Measurements from ENCODE around the gene FGF14.

The FGF14 gene

GRCh38 chr13:101714195-101714594 is 687.7 kb downstream of the FGF14 start:
- no peak overlapping the region for H2BK12ac ChIP-seq (ENCODE audit: low read length)
- no peaks in the 10 kb centered on the region for H3K27me3 ChIP-seq (ENCODE audit: control insufficient read depth in 3 of 3, insufficient read depth in 3 of 3, low read depth in 1 of 3, low read length in 3 of 3)
- H3K27ac ChIP-seq (replicated peaks; ENCODE audit: low read length): no peak overlapping the region
- no peak overlapping the region for H4K91ac ChIP-seq (ENCODE audit: low read depth, low read length, poor library complexity)
- no peaks in the 10 kb centered on the region for H3K36me3 ChIP-seq (replicated peaks in 1 of 2; ENCODE audit: control insufficient read depth in 2 of 2, insufficient read depth in 2 of 2, low read length in 2 of 2)
- DNase-seq (ENCODE audit: low spot score): no peak
- no peak overlapping the region for H3K4me2 ChIP-seq (ENCODE audit: insufficient read depth, low read length, poor library complexity, severe bottlenecking)
- H2AFZ ChIP-seq (ENCODE audit: low read length): no peak overlapping the region
- no peaks in the 10 kb centered on the region for H3K79me1 ChIP-seq (ENCODE audit: low read depth, low read length)
- H2AK5ac ChIP-seq (ENCODE audit: low read depth, low read length): no peak overlapping the region
- H3K4me3 ChIP-seq (ENCODE audit: low read length in 2 of 2): no peak overlapping the region
- H4K8ac ChIP-seq (ENCODE audit: low read depth, low read length): no peak overlapping the region
- no CpG with 5 or more reads among the region's 3 CpGs for WGBS, 2 donors (ENCODE audit: extremely low coverage in 2 of 2, insufficient read length in 2 of 2, insufficient replicate concordance in 1 of 2)
- no peak overlapping the region for H3K18ac ChIP-seq (ENCODE audit: low read length)
- H3K4ac ChIP-seq (ENCODE audit: low read length): no peak overlapping the region
- no peak overlapping the region for H2BK120ac ChIP-seq (ENCODE audit: low read depth, low read length)
- no peak overlapping the region for H3K14ac ChIP-seq (ENCODE audit: low read length)
- H3K9ac ChIP-seq (ENCODE audit: low read depth, low read length, poor library complexity): no peak overlapping the region
- H3K4me1 ChIP-seq (ENCODE audit: control insufficient read depth in 2 of 2, insufficient read depth in 1 of 2, low read depth in 1 of 2, low read length in 2 of 2): no peaks in the 10 kb centered on the region
- no peaks in the 10 kb centered on the region for H3K9me3 ChIP-seq (replicated peaks in 1 of 2; ENCODE audit: control insufficient read depth in 2 of 2, insufficient read depth in 1 of 2, low read depth in 1 of 2, low read length in 2 of 2)
- no peak overlapping the region for H2BK5ac ChIP-seq (ENCODE audit: low read length)
- H2BK15ac ChIP-seq (ENCODE audit: low read length): no peak overlapping the region
- no peak overlapping the region for H3K23ac ChIP-seq (ENCODE audit: low read depth, low read length, poor library complexity)

- Histone ChIP-seq H3K27me3 (ENCODE audit: control insufficient read depth in 3 of 3, insufficient read depth in 3 of 3, low read depth in 1 of 3, low read length in 3 of 3) (no peaks in the 10 kb centered on the region), H2AK5ac (ENCODE audit: low read depth, low read length) (no peak overlapping the region), H4K8ac (ENCODE audit: low read depth, low read length) (no peak overlapping the region), H3K36me3 (replicated peaks in 1 of 2; ENCODE audit: control insufficient read depth in 2 of 2, insufficient read depth in 2 of 2, low read length in 2 of 2) (no peaks in the 10 kb centered on the region), H2BK5ac (ENCODE audit: low read length) (no peak overlapping the region), H2BK120ac (ENCODE audit: low read depth, low read length) (no peak overlapping the region), H3K79me1 (ENCODE audit: low read depth, low read length) (no peaks in the 10 kb centered on the region), H3K4me3 (ENCODE audit: low read length in 2 of 2) (no peak overlapping the region), H2BK12ac (ENCODE audit: low read length) (no peak overlapping the region), H3K4ac (ENCODE audit: low read length) (no peak overlapping the region), H3K23ac (ENCODE audit: low read depth, low read length, poor library complexity) (no peak overlapping the region), H3K4me2 (ENCODE audit: insufficient read depth, low read length, poor library complexity, severe bottlenecking) (no peak overlapping the region), H3K9me3 (replicated peaks in 1 of 2; ENCODE audit: control insufficient read depth in 2 of 2, insufficient read depth in 1 of 2, low read depth in 1 of 2, low read length in 2 of 2) (no peaks in the 10 kb centered on the region), H3K9ac (ENCODE audit: low read depth, low read length, poor library complexity) (no peak overlapping the region), H2BK15ac (ENCODE audit: low read length) (no peak overlapping the region), H3K27ac (replicated peaks; ENCODE audit: low read length) (no peak overlapping the region), H4K91ac (ENCODE audit: low read depth, low read length, poor library complexity) (no peak overlapping the region), H3K4me1 (ENCODE audit: control insufficient read depth in 2 of 2, insufficient read depth in 1 of 2, low read depth in 1 of 2, low read length in 2 of 2) (no peaks in the 10 kb centered on the region), H2AFZ (ENCODE audit: low read length) (no peak overlapping the region), H3K18ac (ENCODE audit: low read length) (no peak overlapping the region), H3K14ac (ENCODE audit: low read length) (no peak overlapping the region)
- DNase-seq (ENCODE audit: low spot score): no peak
- WGBS, 2 donors (ENCODE audit: extremely low coverage in 2 of 2, insufficient read length in 2 of 2, insufficient replicate concordance in 1 of 2): no CpG with 5 or more reads among the region's 2 CpGs
Measured at GRCh38 chr13:101712026-101712348, 689.9 kb downstream of the FGF14 start.

- no peak overlapping the region for H2BK15ac ChIP-seq (ENCODE audit: low read length)
- no peaks in the 10 kb centered on the region for H3K79me1 ChIP-seq (ENCODE audit: low read depth, low read length)
- no CpG with 5 or more reads among the region's 2 CpGs for WGBS, 2 donors (ENCODE audit: extremely low coverage in 2 of 2, insufficient read length in 2 of 2, insufficient replicate concordance in 1 of 2)
- no peak overlapping the region for H3K23ac ChIP-seq (ENCODE audit: low read depth, low read length, poor library complexity)
- H3K9me3 ChIP-seq (replicated peaks in 1 of 2; ENCODE audit: control insufficient read depth in 2 of 2, insufficient read depth in 1 of 2, low read depth in 1 of 2, low read length in 2 of 2): no peaks in the 10 kb centered on the region
- H2AFZ ChIP-seq (ENCODE audit: low read length): no peak overlapping the region
- no peak overlapping the region for H3K14ac ChIP-seq (ENCODE audit: low read length)
- no peaks in the 10 kb centered on the region for H3K4me1 ChIP-seq (ENCODE audit: control insufficient read depth in 2 of 2, insufficient read depth in 1 of 2, low read depth in 1 of 2, low read length in 2 of 2)
- H3K18ac ChIP-seq (ENCODE audit: low read length): no peak overlapping the region
- no peak overlapping the region for H4K8ac ChIP-seq (ENCODE audit: low read depth, low read length)
- no peaks in the 10 kb centered on the region for H3K36me3 ChIP-seq (replicated peaks in 1 of 2; ENCODE audit: control insufficient read depth in 2 of 2, insufficient read depth in 2 of 2, low read length in 2 of 2)
- no peak overlapping the region for H2BK12ac ChIP-seq (ENCODE audit: low read length)
- H3K4me3 ChIP-seq (ENCODE audit: low read length in 2 of 2): no peak overlapping the region
- H3K27me3 ChIP-seq (ENCODE audit: control insufficient read depth in 3 of 3, insufficient read depth in 3 of 3, low read depth in 1 of 3, low read length in 3 of 3): no peaks in the 10 kb centered on the region
- DNase-seq (ENCODE audit: low spot score): no peak
- no peak overlapping the region for H2AK5ac ChIP-seq (ENCODE audit: low read depth, low read length)
- no peak overlapping the region for H3K9ac ChIP-seq (ENCODE audit: low read depth, low read length, poor library complexity)
- no peak overlapping the region for H4K91ac ChIP-seq (ENCODE audit: low read depth, low read length, poor library complexity)
- H2BK5ac ChIP-seq (ENCODE audit: low read length): no peak overlapping the region
- no peak overlapping the region for H2BK120ac ChIP-seq (ENCODE audit: low read depth, low read length)
- H3K4me2 ChIP-seq (ENCODE audit: insufficient read depth, low read length, poor library complexity, severe bottlenecking): no peak overlapping the region
- H3K27ac ChIP-seq (replicated peaks; ENCODE audit: low read length): no peak overlapping the region
- no peak overlapping the region for H3K4ac ChIP-seq (ENCODE audit: low read length)
Measured at GRCh38 chr13:101711307-101712025, 690.4 kb downstream of the FGF14 start.

GRCh38 chr13:101709952-101710351 is 691.9 kb downstream of the FGF14 start:
- H4K8ac ChIP-seq (ENCODE audit: low read depth, low read length): no peak overlapping the region
- H3K4me2 ChIP-seq (ENCODE audit: insufficient read depth, low read length, poor library complexity, severe bottlenecking): no peak overlapping the region
- H3K14ac ChIP-seq (ENCODE audit: low read length): no peak overlapping the region
- H3K4me1 ChIP-seq (ENCODE audit: control insufficient read depth in 2 of 2, insufficient read depth in 1 of 2, low read depth in 1 of 2, low read length in 2 of 2): no peaks in the 10 kb centered on the region
- no peak overlapping the region for H2AK5ac ChIP-seq (ENCODE audit: low read depth, low read length)
- H2BK120ac ChIP-seq (ENCODE audit: low read depth, low read length): no peak overlapping the region
- DNase-seq (ENCODE audit: low spot score): no peak
- H3K4me3 ChIP-seq (ENCODE audit: low read length in 2 of 2): no peak overlapping the region
- H4K91ac ChIP-seq (ENCODE audit: low read depth, low read length, poor library complexity): no peak overlapping the region
- no peak overlapping the region for H2BK5ac ChIP-seq (ENCODE audit: low read length)
- H3K23ac ChIP-seq (ENCODE audit: low read depth, low read length, poor library complexity): no peak overlapping the region
- H3K9ac ChIP-seq (ENCODE audit: low read depth, low read length, poor library complexity): no peak overlapping the region
- no peaks in the 10 kb centered on the region for H3K36me3 ChIP-seq (replicated peaks in 1 of 2; ENCODE audit: control insufficient read depth in 2 of 2, insufficient read depth in 2 of 2, low read length in 2 of 2)
- H3K79me1 ChIP-seq (ENCODE audit: low read depth, low read length): no peaks in the 10 kb centered on the region
- H3K27me3 ChIP-seq (ENCODE audit: control insufficient read depth in 3 of 3, insufficient read depth in 3 of 3, low read depth in 1 of 3, low read length in 3 of 3): no peaks in the 10 kb centered on the region
- no peak overlapping the region for H2BK15ac ChIP-seq (ENCODE audit: low read length)
- no peak overlapping the region for H3K4ac ChIP-seq (ENCODE audit: low read length)
- H3K18ac ChIP-seq (ENCODE audit: low read length): no peak overlapping the region
- H2AFZ ChIP-seq (ENCODE audit: low read length): no peak overlapping the region
- H3K9me3 ChIP-seq (replicated peaks in 1 of 2; ENCODE audit: control insufficient read depth in 2 of 2, insufficient read depth in 1 of 2, low read depth in 1 of 2, low read length in 2 of 2): no peaks in the 10 kb centered on the region
- no peak overlapping the region for H3K27ac ChIP-seq (replicated peaks; ENCODE audit: low read length)
- WGBS, 2 donors (ENCODE audit: extremely low coverage in 2 of 2, insufficient read length in 2 of 2, insufficient replicate concordance in 1 of 2): no CpG with 5 or more reads among the region's 6 CpGs
- no peak overlapping the region for H2BK12ac ChIP-seq (ENCODE audit: low read length)

Data from neuronal stem cell (in vitro differentiated cells).